ENCODE data around the gene RTTN. TPM values are rescaled to one million over a fixed set of nuclear protein-coding genes. Genes with fewer than 3 reads are reported as not detected.

The RTTN gene
- total RNA-seq, 2 experiments from 2014 or later = 30.2 to 32.0 TPM

DNA sequence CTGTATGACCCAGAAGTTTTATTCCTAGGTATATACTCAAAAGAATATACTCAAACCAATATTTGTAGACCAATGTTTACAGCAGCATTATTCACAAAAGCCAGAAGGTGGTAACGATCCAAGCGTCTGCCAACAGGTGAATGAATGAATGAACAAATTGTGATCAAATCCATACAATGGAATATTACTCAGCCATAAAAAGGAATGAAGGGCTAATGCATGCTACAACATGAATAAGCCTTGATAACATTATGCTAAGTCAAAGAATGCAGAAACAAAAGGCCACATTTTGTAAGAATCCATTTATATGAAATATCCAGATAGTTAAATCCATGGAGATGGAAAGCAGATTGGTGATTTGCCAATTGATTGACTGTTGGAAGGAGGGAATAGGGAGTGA lies 252.3 kb downstream of the RTTN start:
- peaks cover 7% of the 10 kb centered on the region for H3K36me3 Mint-ChIP-seq (ENCODE audit: low read depth)
- H3K27ac Mint-ChIP-seq = no peak overlapping the region
- intact Hi-C loops (cut with micrococcal nuclease) = no loop called here
- H3K9me3 Mint-ChIP-seq = peaks cover 3% of the 10 kb centered on the region
- H3K4me3 Mint-ChIP-seq = no peak overlapping the region
- CTCF ChIA-PET = interaction anchor here (1.3 kb wide), 1 partner anchor 9 kb away, joined by 5 read pairs; no protein-coding TSS in a partner anchor
- DNase-seq = no peak
- peaks cover 24% of the 10 kb centered on the region for H3K4me1 Mint-ChIP-seq (ENCODE audit: low read depth)
- H3K27me3 Mint-ChIP-seq (ENCODE audit: low read depth) = no peaks in the 10 kb centered on the region

Other genes with a start within 250 kb of the RTTN start
- under 1 TPM; 0.42 to 0.60 TPM for gene SOCS6, start 83.4 kb upstream of the RTTN start, total RNA-seq

All from activated naive CD4-positive, alpha-beta T cell treated with anti-CD3 and anti-CD28 coated beads for 36 hours (primary cell).